Muscle of arm (tissue), 12 donors: Measurements from ENCODE around the gene PCDHGB2. TPM values are rescaled to one million over a fixed set of nuclear protein-coding genes. Genes with fewer than 3 reads are reported as not detected.

Experiments used
- polyA plus RNA-seq, 12 donors: library from polyadenylated mRNA; unstranded; fragments of 120-200 nt; gene quantifications; one replicate each; pipeline ENCODE4 v1.2.1, GENCODE V29; 2013; ENCODE audit not compliant: insufficient read length in 12 of 12

The PCDHGB2 gene
- polyA plus RNA-seq, 12 donors: 1.8 to 3.0 (median 2.1) TPM; not detected in 2

Other genes starting within 250 kb of the PCDHGB2 start
- 1 to 10 TPM in 10 of 12 donors, not detected in 2; 2.6 to 4.6 (median 3.2) TPM for gene PCDHB4, start 238.2 kb upstream of the PCDHGB2 start, polyA plus RNA-seq
- gene PCDHB5, start 224.8 kb upstream of the PCDHGB2 start, polyA plus RNA-seq: 1 to 10 TPM in 11 of 12 donors, not detected in 1; 3.1 to 5.1 (median 3.9) TPM
- gene PCDHB6, start 209.9 kb upstream of the PCDHGB2 start, polyA plus RNA-seq: 1 to 10 TPM in 11 of 12 donors, not detected in 1; 1.6 to 3.8 (median 1.9) TPM
- 1 to 10 TPM in 11 of 12 donors, not detected in 1; 1.8 to 3.3 (median 2.4) TPM for gene PCDHB7, start 187.3 kb upstream of the PCDHGB2 start, polyA plus RNA-seq
- 1 to 10 TPM in 6 of 12 donors, under 1 TPM in 4, not detected in 2; 0.44 to 1.6 (median 1.2) TPM for gene PCDHB8, start 182.2 kb upstream of the PCDHGB2 start, polyA plus RNA-seq
- gene PCDHB16, start 177.6 kb upstream of the PCDHGB2 start, polyA plus RNA-seq: 1 to 10 TPM in 11 of 12 donors, not detected in 1; 2.8 to 6.3 (median 3.9) TPM
- 1 to 10 TPM in 10 of 12 donors, not detected in 2; 1.4 to 4.6 (median 2.3) TPM for gene PCDHB9, start 172.8 kb upstream of the PCDHGB2 start, polyA plus RNA-seq
- 1 to 10 TPM in 10 of 12 donors, not detected in 2; 3.2 to 5.7 (median 4.8) TPM for gene PCDHB10, start 167.6 kb upstream of the PCDHGB2 start, polyA plus RNA-seq
- gene PCDHB11, start 160.4 kb upstream of the PCDHGB2 start, polyA plus RNA-seq: 1 to 10 TPM in 11 of 12 donors, not detected in 1; 1.6 to 3.4 (median 2.5) TPM
- gene PCDHB12, start 151.3 kb upstream of the PCDHGB2 start, polyA plus RNA-seq: 1 to 10 TPM in 11 of 12 donors, not detected in 1; 1.9 to 3.8 (median 2.8) TPM
- 1 to 10 TPM in 11 of 12 donors, not detected in 1; 2.2 to 4.3 (median 3.0) TPM for gene PCDHB13, start 146.1 kb upstream of the PCDHGB2 start, polyA plus RNA-seq
- 1 to 10 TPM in 11 of 12 donors, not detected in 1; 5.4 to 9.6 (median 7.0) TPM for gene PCDHB14, start 136.7 kb upstream of the PCDHGB2 start, polyA plus RNA-seq
- 10 to 100 TPM in 1 of 12 donors, 1 to 10 TPM in 10, not detected in 1; 5.8 to 12.3 (median 6.8) TPM for gene PCDHB15, start 114.6 kb upstream of the PCDHGB2 start, polyA plus RNA-seq
- not detected for gene SLC25A2, start 55.9 kb upstream of the PCDHGB2 start, polyA plus RNA-seq
- gene TAF7, start 39.2 kb upstream of the PCDHGB2 start, polyA plus RNA-seq: 100 to 1,000 TPM in 2 of 12 donors, 10 to 100 TPM in 9, not detected in 1; 77.9 to 106 (median 91.7) TPM
- under 1 TPM in 10 of 12 donors, not detected in 2; 0.44 to 0.86 (median 0.56) TPM for gene PCDHGA1, start 29.5 kb upstream of the PCDHGB2 start, polyA plus RNA-seq
- gene PCDHGA2, start 21.2 kb upstream of the PCDHGB2 start, polyA plus RNA-seq: 1 to 10 TPM in 11 of 12 donors, not detected in 1; 1.6 to 5.9 (median 2.5) TPM
- gene PCDHGA3, start 16.2 kb upstream of the PCDHGB2 start, polyA plus RNA-seq: 1 to 10 TPM in 10 of 12 donors, not detected in 2; 1.2 to 1.8 (median 1.4) TPM
- 1 to 10 TPM in 1 of 12 donors, under 1 TPM in 9, not detected in 2; 0.32 to 1.0 (median 0.65) TPM for gene PCDHGB1, start 9.9 kb upstream of the PCDHGB2 start, polyA plus RNA-seq
- gene PCDHGA4, start 5.0 kb upstream of the PCDHGB2 start, polyA plus RNA-seq: 1 to 10 TPM in 9 of 12 donors, under 1 TPM in 1, not detected in 2; 0.93 to 1.9 (median 1.5) TPM
- 1 to 10 TPM in 10 of 12 donors, not detected in 2; 2.1 to 3.4 (median 2.7) TPM for gene PCDHGA5, start 4.2 kb downstream of the PCDHGB2 start, polyA plus RNA-seq
- 1 to 10 TPM in 8 of 12 donors, under 1 TPM in 2, not detected in 2; 0.94 to 2.0 (median 1.3) TPM for gene PCDHGB3, start 10.2 kb downstream of the PCDHGB2 start, polyA plus RNA-seq
- 1 to 10 TPM in 10 of 12 donors, not detected in 2; 2.5 to 5.4 (median 3.5) TPM for gene PCDHGA6, start 13.9 kb downstream of the PCDHGB2 start, polyA plus RNA-seq
- gene PCDHGA7, start 22.7 kb downstream of the PCDHGB2 start, polyA plus RNA-seq: 1 to 10 TPM in 10 of 12 donors, not detected in 2; 1.1 to 2.0 (median 1.6) TPM
- gene PCDHGB4, start 27.7 kb downstream of the PCDHGB2 start, polyA plus RNA-seq: 1 to 10 TPM in 11 of 12 donors, not detected in 1; 1.9 to 3.5 (median 2.3) TPM
- 1 to 10 TPM in 1 of 12 donors, under 1 TPM in 9, not detected in 2; 0.34 to 1.1 (median 0.66) TPM for gene PCDHGA8, start 32.6 kb downstream of the PCDHGB2 start, polyA plus RNA-seq
- gene PCDHGB5, start 38.0 kb downstream of the PCDHGB2 start, polyA plus RNA-seq: 1 to 10 TPM in 11 of 12 donors, not detected in 1; 2.7 to 7.7 (median 4.0) TPM
- gene PCDHGA9, start 42.8 kb downstream of the PCDHGB2 start, polyA plus RNA-seq: 1 to 10 TPM in 11 of 12 donors, not detected in 1; 2.8 to 5.2 (median 4.2) TPM
- 1 to 10 TPM in 11 of 12 donors, not detected in 1; 2.8 to 7.7 (median 4.3) TPM for gene PCDHGB6, start 48.0 kb downstream of the PCDHGB2 start, polyA plus RNA-seq
- 1 to 10 TPM in 11 of 12 donors, not detected in 1; 1.3 to 3.4 (median 1.8) TPM for gene PCDHGA10, start 53.0 kb downstream of the PCDHGB2 start, polyA plus RNA-seq
- gene PCDHGB7, start 57.7 kb downstream of the PCDHGB2 start, polyA plus RNA-seq: 10 to 100 TPM in 3 of 12 donors, 1 to 10 TPM in 8, not detected in 1; 6.5 to 14.7 (median 8.6) TPM
- 1 to 10 TPM in 10 of 12 donors, not detected in 2; 2.6 to 5.1 (median 3.4) TPM for gene PCDHGA11, start 61.1 kb downstream of the PCDHGB2 start, polyA plus RNA-seq
- gene PCDHGA12, start 70.5 kb downstream of the PCDHGB2 start, polyA plus RNA-seq: 1 to 10 TPM in 10 of 12 donors, not detected in 2; 1.2 to 4.6 (median 2.1) TPM
- 100 to 1,000 TPM in 7 of 12 donors, 10 to 100 TPM in 4, not detected in 1; 86.1 to 193 (median 119) TPM for gene PCDHGC3, start 116.0 kb downstream of the PCDHGB2 start, polyA plus RNA-seq
- gene PCDHGC4, start 125.0 kb downstream of the PCDHGB2 start, polyA plus RNA-seq: 1 to 10 TPM in 9 of 12 donors, under 1 TPM in 1, not detected in 2; 0.93 to 2.7 (median 1.7) TPM
- 1 to 10 TPM in 2 of 12 donors, under 1 TPM in 8, not detected in 2; 0.19 to 1.3 (median 0.71) TPM for gene PCDHGC5, start 129.1 kb downstream of the PCDHGB2 start, polyA plus RNA-seq